ENCODE measurements around the gene MAP1B. TPM values are rescaled to one million over a fixed set of nuclear protein-coding genes. Genes with fewer than 3 reads are reported as not detected.

MAP1B gene
- total and polyA plus RNA-seq, 9 of the 15 experiments (the other 6 are each of a cell fraction or from before 2014, with no cell fraction given): 5.2 to 66.1 (median 17.3) TPM

DNA sequence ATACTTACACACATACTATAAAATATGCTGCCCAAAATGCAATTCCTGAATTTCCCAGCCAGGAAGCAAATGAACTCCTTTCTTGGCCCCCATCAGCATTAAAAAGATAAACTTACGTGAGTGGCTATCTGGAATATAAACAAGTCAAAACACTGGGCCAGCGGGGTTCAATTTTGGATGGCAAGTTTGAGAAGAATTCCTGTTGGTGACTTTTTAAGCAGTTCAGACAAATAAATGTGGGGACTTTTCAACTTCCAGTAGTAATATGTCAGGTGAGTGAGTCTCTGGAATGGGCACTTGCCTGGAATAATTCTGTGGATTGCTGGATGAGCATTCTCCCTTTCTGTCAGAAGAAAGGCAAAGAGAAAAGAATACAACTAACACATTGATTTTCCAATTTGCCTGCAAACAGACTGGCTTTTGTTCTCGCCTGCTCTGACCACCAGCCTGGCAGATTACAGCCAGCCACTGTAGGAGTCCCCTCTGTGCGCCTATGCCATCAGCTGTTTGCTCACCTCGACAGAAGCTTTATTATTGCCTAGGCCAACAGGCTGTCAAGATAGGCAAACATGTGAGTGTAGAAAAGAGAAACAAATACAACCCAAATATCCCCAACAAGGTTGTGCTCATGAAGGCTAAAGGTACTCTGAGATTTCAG, 134.2 kb downstream of the MAP1B start (continued):
- TF ChIP-seq, protein P1, sequence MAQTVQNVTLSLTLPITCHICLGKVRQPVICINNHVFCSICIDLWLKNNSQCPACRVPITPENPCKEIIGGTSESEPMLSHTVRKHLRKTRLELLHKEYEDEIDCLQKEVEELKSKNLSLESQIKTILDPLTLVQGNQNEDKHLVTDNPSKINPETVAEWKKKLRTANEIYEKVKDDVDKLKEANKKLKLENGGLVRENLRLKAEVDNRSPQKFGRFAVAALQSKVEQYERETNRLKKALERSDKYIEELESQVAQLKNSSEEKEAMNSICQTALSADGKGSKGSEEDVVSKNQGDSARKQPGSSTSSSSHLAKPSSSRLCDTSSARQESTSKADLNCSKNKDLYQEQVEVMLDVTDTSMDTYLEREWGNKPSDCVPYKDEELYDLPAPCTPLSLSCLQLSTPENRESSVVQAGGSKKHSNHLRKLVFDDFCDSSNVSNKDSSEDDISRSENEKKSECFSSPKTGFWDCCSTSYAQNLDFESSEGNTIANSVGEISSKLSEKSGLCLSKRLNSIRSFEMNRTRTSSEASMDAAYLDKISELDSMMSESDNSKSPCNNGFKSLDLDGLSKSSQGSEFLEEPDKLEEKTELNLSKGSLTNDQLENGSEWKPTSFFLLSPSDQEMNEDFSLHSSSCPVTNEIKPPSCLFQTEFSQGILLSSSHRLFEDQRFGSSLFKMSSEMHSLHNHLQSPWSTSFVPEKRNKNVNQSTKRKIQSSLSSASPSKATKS (CRISPR knock-in tag; IDR thresholded peaks at IDR 0.05): no peak
- TF ChIP-seq, protein P2, sequence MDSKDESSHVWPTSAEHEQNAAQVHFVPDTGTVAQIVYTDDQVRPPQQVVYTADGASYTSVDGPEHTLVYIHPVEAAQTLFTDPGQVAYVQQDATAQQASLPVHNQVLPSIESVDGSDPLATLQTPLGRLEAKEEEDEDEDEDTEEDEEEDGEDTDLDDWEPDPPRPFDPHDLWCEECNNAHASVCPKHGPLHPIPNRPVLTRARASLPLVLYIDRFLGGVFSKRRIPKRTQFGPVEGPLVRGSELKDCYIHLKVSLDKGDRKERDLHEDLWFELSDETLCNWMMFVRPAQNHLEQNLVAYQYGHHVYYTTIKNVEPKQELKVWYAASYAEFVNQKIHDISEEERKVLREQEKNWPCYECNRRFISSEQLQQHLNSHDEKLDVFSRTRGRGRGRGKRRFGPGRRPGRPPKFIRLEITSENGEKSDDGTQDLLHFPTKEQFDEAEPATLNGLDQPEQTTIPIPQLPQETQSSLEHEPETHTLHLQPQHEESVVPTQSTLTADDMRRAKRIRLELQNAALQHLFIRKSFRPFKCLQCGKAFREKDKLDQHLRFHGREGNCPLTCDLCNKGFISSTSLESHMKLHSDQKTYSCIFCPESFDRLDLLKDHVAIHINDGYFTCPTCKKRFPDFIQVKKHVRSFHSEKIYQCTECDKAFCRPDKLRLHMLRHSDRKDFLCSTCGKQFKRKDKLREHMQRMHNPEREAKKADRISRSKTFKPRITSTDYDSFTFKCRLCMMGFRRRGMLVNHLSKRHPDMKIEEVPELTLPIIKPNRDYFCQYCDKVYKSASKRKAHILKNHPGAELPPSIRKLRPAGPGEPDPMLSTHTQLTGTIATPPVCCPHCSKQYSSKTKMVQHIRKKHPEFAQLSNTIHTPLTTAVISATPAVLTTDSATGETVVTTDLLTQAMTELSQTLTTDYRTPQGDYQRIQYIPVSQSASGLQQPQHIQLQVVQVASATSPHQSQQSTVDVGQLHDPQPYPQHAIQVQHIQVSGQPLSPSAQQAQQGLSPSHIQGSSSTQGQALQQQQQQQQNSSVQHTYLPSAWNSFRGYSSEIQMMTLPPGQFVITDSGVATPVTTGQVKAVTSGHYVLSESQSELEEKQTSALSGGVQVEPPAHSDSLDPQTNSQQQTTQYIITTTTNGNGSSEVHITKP (IDR thresholded peaks at IDR 0.05; ENCODE audit: partially characterized antibody): no peak
- TF ChIP-seq EHMT2 (IDR thresholded peaks at IDR 0.05) (no peak), L3MBTL2 (IDR thresholded peaks at IDR 0.05) (no peak)

Measured in K562 (cell line).